ENCODE results near the gene MNAT1.

GRCh38 chr14:60758885-60759284, 24.3 kb downstream of the MNAT1 start:
- no peak for TF ChIP-seq POLR2A (IDR thresholded peaks at IDR 0.05)
- no peak for TF ChIP-seq CTCF (IDR thresholded peaks at IDR 0.05)

Data from lower leg skin (tissue), 3 donors.